Activated naive CD4-positive, alpha-beta T cell treated with anti-CD3 and anti-CD28 coated beads, Interleukin-2, amount 10 ng/mL, durations not matched to agents 7 days and 5 days (primary cell): ENCODE measurements around the gene RIT1.

Experiments
- CTCF ChIA-PET: fragments of 350-600 bp; sonication (Branson Sonifier 250); formaldehyde crosslinking; loops from one replicate; lab custom pipeline; 2021; ENCODE audit warnings: antibody characterized with exemption; lab: Charles Lee
- DNase-seq: peaks from one replicate; pipeline ENCODE4 v3.0.0-alpha.2; 2020
- H3K27ac Mint-ChIP-seq: one replicate; pipeline ENCODE4 v1.8.0; 2021; ENCODE audit warnings: mild to moderate bottlenecking, moderate library complexity, mixed read lengths
- H3K27me3 Mint-ChIP-seq: one replicate; pipeline ENCODE4 v1.8.0; 2021; ENCODE audit warnings: mild to moderate bottlenecking, mixed read lengths
- H3K36me3 Mint-ChIP-seq: one replicate; pipeline ENCODE4 v1.8.0; 2021; ENCODE audit warnings: mixed read lengths
- H3K4me1 Mint-ChIP-seq: one replicate; pipeline ENCODE4 v1.8.0; 2021; ENCODE audit warnings: mixed read lengths
- H3K4me3 Mint-ChIP-seq: one replicate; pipeline ENCODE4 v1.8.0; 2021; ENCODE audit warnings: mild to moderate bottlenecking, moderate library complexity, mixed read lengths
- H3K9me3 Mint-ChIP-seq: one replicate; pipeline ENCODE4 v1.8.0; 2021; ENCODE audit warnings: mixed read lengths

The RIT1 gene

GRCh38 chr1:155850345-155850744 lies 60.8 kb downstream of the RIT1 start:
- H3K4me1 Mint-ChIP-seq: peaks cover 59% of the 10 kb centered on the region
- CTCF ChIA-PET: interaction anchor here (0.7 kb wide), 1 partner anchor 16 kb away, joined by 3 read pairs; no protein-coding TSS in a partner anchor
- H3K27me3 Mint-ChIP-seq: no peaks in the 10 kb centered on the region
- no peaks in the 10 kb centered on the region for H3K9me3 Mint-ChIP-seq
- no peak for DNase-seq
- H3K27ac Mint-ChIP-seq: no peak overlapping the region
- peaks cover 49% of the 10 kb centered on the region for H3K36me3 Mint-ChIP-seq
- H3K4me3 Mint-ChIP-seq: no peak overlapping the region

GRCh38 chr1:155847823-155848529 lies 63.2 kb downstream of the RIT1 start:
- Mint-ChIP-seq H3K4me3 (no peak overlapping the region), H3K4me1 (peaks cover 62% of the 10 kb centered on the region), H3K27ac (peak overlapping the region; percentile 80), H3K9me3 (no peaks in the 10 kb centered on the region), H3K36me3 (peaks cover 58% of the 10 kb centered on the region), H3K27me3 (no peaks in the 10 kb centered on the region)
- no peak for DNase-seq
- CTCF ChIA-PET: no interaction called here
